Bronchial epithelial cell (primary cell): ENCODE results near the gene FAM72B. TPM values are rescaled to one million over a fixed set of nuclear protein-coding genes. Genes with fewer than 3 reads are reported as not detected.
"Not testable (repeated sequence)": the region's sequence is repeated elsewhere in the genome, so short reads cannot be mapped to it uniquely, and the experiment has no call there.

ENCODE experiments used
- DNase-seq: peaks from one replicate; pipeline ENCODE4 v3.0.0-alpha.2; 2010; ENCODE audit warnings: low read depth
- FAIRE-seq: peaks from 2 replicates; lab custom pipeline; 2011; peaks lifted over from hg19 to GRCh38; lab: Jason Lieb, UNC
- H3K27me3 ChIP-seq: 2 replicates; pipeline ENCODE4 v1.5.1; 2011; ENCODE audit warnings: low read length; ENCODE audit not compliant: control insufficient read depth, insufficient read depth
- H3K36me3 ChIP-seq: 2 replicates; pipeline ENCODE4 v1.5.1; 2011; ENCODE audit warnings: low read length; ENCODE audit not compliant: control insufficient read depth, insufficient read depth
- H3K4me3 ChIP-seq: 2 replicates; pipeline ENCODE4 v1.5.1; 2011; ENCODE audit warnings: mild to moderate bottlenecking, low read depth, low read length, control low read depth
- total RNA-seq: library from RNA; depleted of rRNA; stranded (reverse); fragments of >200 nt; gene quantifications from 2 replicates; pipeline ENCODE4 v1.2.1, GENCODE V29; 2014

The FAM72B gene
- total RNA-seq, 1 donor from 2014 or later, result not detected

DNA sequence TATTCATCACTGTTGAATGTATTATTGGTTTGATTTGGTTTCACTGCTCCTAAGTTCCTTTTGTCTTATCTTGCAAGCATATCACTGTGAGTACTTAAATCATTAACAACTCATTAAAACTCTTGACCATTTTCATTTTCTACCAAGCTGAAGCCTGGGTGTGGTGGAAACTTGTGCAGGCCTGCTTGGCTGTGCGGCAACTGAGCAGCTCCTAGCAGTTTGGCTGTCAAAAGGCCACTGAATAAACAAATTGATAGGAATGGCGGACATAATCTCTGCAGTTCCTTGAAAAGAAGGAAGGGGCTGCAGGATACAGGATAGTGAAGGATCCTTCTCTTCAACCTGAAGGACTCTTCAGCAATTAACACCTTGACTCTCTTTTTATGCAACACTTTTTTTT, 26.6 kb upstream of the FAM72B start:
- not testable (repeated sequence) for DNase-seq, H3K27me3 ChIP-seq, H3K4me3 ChIP-seq, FAIRE-seq, H3K36me3 ChIP-seq

GRCh38 chr1:121208375-121208774, 24.2 kb upstream of the FAM72B start:
- DNase-seq, result peak; percentile 59
- FAIRE-seq, H3K4me3 ChIP-seq, H3K36me3 ChIP-seq, H3K27me3 ChIP-seq: not testable (repeated sequence)

- H3K36me3 ChIP-seq, H3K4me3 ChIP-seq, DNase-seq, H3K27me3 ChIP-seq, FAIRE-seq: not testable (repeated sequence)
Measured at GRCh38 chr1:121207328-121207727, 23.2 kb upstream of the FAM72B start.

GRCh38 chr1:121205786-121206711, 21.9 kb upstream of the FAM72B start:
- not testable (repeated sequence) for FAIRE-seq, H3K4me3 ChIP-seq, H3K36me3 ChIP-seq, DNase-seq, H3K27me3 ChIP-seq

- H3K4me3 ChIP-seq, H3K27me3 ChIP-seq, FAIRE-seq, H3K36me3 ChIP-seq, DNase-seq: not testable (repeated sequence)
Measured at GRCh38 chr1:121202986-121203385, 18.8 kb upstream of the FAM72B start.

- not testable (repeated sequence) for H3K4me3 ChIP-seq, FAIRE-seq, H3K27me3 ChIP-seq, DNase-seq, H3K36me3 ChIP-seq
Measured at GRCh38 chr1:121200985-121201981, 17.1 kb upstream of the FAM72B start.

DNA sequence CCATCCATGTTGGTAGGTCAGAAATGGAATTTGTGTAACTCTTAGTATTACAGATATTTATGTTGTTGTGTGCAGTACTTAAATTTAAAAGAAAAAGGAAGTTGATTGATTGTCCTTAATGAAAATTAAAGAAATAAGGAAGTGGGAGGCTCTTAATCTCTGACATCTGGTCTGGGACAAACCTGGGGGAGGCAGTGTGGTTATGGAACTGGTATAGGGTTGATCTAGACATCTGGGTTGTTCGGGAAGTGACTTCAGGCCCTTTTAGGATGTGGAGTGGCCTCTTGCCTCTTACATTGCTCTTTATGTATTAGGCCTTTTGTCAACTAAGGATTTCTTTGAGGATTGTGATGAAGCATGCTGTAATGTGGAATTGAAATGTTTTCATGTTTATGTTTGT, 16.1 kb upstream of the FAM72B start:
- DNase-seq, H3K36me3 ChIP-seq, H3K27me3 ChIP-seq, H3K4me3 ChIP-seq, FAIRE-seq: not testable (repeated sequence)

GRCh38 chr1:121199763-121200162, 15.6 kb upstream of the FAM72B start:
- not testable (repeated sequence) for H3K27me3 ChIP-seq, H3K36me3 ChIP-seq, H3K4me3 ChIP-seq, FAIRE-seq, DNase-seq

DNA sequence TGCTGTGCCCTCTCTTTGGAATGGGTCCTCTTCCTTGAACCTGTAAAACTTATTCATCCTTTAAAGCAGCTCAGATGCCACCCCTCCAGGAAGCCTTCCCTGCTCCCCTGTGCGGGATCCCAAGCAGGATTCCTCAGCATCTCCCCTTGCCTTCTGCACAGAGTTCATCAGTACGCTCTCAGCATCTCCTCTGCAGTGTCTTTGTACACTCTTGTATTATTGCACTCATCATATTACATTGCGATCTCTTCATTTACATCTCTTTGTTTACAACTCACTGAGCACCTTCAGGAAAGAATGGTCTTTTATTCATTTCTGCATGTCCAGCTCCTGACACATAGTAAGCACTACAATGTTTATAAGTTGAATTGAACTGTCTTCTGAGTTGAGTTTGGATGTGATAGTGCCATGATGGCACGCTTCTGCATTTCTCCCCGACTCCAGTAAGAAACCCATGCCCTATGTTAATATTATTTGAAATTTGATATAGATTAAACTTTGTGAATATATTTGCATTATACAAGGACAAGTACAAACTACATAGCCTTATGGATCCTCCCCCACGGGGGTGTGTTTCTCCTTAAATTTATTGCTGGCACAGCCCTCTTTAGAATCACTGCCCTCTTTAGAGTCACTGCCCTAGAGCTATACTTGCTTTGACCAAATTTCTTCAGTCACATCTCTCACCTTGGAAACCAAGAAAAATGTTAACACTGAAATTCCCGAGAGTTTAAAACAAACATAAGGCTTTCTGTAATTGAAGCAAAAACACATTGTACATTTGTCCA, 13.1 kb upstream of the FAM72B start:
- not testable (repeated sequence) for DNase-seq, H3K4me3 ChIP-seq, FAIRE-seq, H3K27me3 ChIP-seq, H3K36me3 ChIP-seq

- not testable (repeated sequence) for H3K4me3 ChIP-seq, H3K36me3 ChIP-seq, DNase-seq, FAIRE-seq, H3K27me3 ChIP-seq
Measured at GRCh38 chr1:121192512-121192911, 8.4 kb upstream of the FAM72B start.

GRCh38 chr1:121187914-121188313, 3.8 kb upstream of the FAM72B start:
- H3K36me3 ChIP-seq, FAIRE-seq, H3K4me3 ChIP-seq, DNase-seq, H3K27me3 ChIP-seq: not testable (repeated sequence)

GRCh38 chr1:121186191-121186590, 2.1 kb upstream of the FAM72B start:
- DNase-seq, H3K27me3 ChIP-seq, H3K36me3 ChIP-seq, H3K4me3 ChIP-seq, FAIRE-seq: not testable (repeated sequence)

DNA sequence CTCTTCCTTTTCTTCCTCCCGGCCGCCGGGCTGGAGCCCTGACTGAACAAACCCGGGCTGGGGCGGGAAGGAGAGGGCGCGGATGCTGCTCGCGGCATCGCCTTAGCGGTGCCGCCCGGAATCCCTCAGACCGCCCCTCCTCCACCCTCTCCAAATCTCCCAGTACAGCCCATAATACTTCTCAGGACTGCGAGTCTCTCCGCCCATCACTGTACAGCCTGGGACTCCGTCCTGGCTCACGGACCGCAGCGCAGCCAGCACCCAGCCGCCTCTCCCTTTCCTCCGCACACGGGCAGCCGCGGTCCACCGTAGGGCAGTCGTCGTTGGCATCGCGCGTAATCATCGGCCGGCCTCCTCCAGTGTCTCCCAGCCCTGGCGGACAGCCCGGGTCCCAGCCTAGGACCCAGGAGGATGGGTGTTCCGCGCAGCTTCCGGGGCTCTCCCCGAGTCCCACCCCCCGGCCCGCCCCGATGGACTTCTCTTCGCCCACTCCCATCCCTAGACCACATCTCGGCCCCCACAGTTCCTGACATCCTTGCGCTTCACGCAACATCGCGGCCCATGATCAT, 1.1 kb upstream of the FAM72B start:
- not testable (repeated sequence) for H3K36me3 ChIP-seq, FAIRE-seq, H3K27me3 ChIP-seq, DNase-seq
- peak overlapping the region; percentile 30 for H3K4me3 ChIP-seq
